ENCODE measurements around the gene L3MBTL2. TPM values are rescaled to one million over a fixed set of nuclear protein-coding genes. Genes with fewer than 3 reads are reported as not detected.

L3MBTL2 gene
- total RNA-seq, 4 donors from 2014 or later, result 6.3 to 20.9 (median 16.8) TPM

- DNase-seq (ENCODE audit: low spot score in 2 of 2), result peak in 1 of 2 donors; percentile 82
- TF ChIP-seq POLR2A (IDR thresholded peaks at IDR 0.05) (no peak), CTCF (IDR thresholded peaks at IDR 0.05) (no peak)
- H3K4me3 ChIP-seq (ENCODE audit: low read depth, poor library complexity, severe bottlenecking), result no peak overlapping the region
- 40 to 41% methylated on average over 15 of the region's 15 CpGs for WGBS, 2 donors
- intact Hi-C loops (cut with DNase I; ENCODE audit: low total_unique reads), result no loop called here
Observed at GRCh38 chr22:41181349-41182241, 23.5 kb upstream of the L3MBTL2 start.

- intact Hi-C loops (cut with DNase I; ENCODE audit: low total_unique reads), result no loop called here
- TF ChIP-seq CTCF (IDR thresholded peaks at IDR 0.05) (no peak), POLR2A (IDR thresholded peaks at IDR 0.05) (no peak)
Observed at GRCh38 chr22:41184679-41185078, 20.4 kb upstream of the L3MBTL2 start.

GRCh38 chr22:41191467-41191866 is 13.6 kb upstream of the L3MBTL2 start:
- TF ChIP-seq CTCF (IDR thresholded peaks at IDR 0.05) (no peak), POLR2A (IDR thresholded peaks at IDR 0.05) (no peak)
- 79 to 85% methylated on average over 2 of the region's 2 CpGs for WGBS, 2 donors
- DNase-seq (ENCODE audit: low spot score in 2 of 2), result peak in 1 of 2 donors; percentile 40
- intact Hi-C loops (cut with DNase I; ENCODE audit: low total_unique reads), result no loop called here
- H3K4me3 ChIP-seq (ENCODE audit: low read depth, poor library complexity, severe bottlenecking), result no peak overlapping the region

More at GRCh38 chr22:41184679-41185078, 20.4 kb upstream of the L3MBTL2 start:
- WGBS, 2 donors, result 55 to 68% methylated on average over 3 of the region's 3 CpGs
- no peak overlapping the region for H3K4me3 ChIP-seq (ENCODE audit: low read depth, poor library complexity, severe bottlenecking)
- no peak for DNase-seq (ENCODE audit: low spot score in 2 of 2)

- TF ChIP-seq POLR2A (IDR thresholded peaks at IDR 0.05) (no peak), CTCF (IDR thresholded peaks at IDR 0.05) (no peak)
- H3K4me3 ChIP-seq (ENCODE audit: low read depth, poor library complexity, severe bottlenecking), result no peak overlapping the region
- no peak for DNase-seq (ENCODE audit: low spot score in 2 of 2)
- WGBS, 2 donors, result 88 to 94% methylated on average over 6 of the region's 6 CpGs
- intact Hi-C loops (cut with DNase I; ENCODE audit: low total_unique reads), result no loop called here
Observed at GRCh38 chr22:41193829-41194228, 11.3 kb upstream of the L3MBTL2 start.

DNA sequence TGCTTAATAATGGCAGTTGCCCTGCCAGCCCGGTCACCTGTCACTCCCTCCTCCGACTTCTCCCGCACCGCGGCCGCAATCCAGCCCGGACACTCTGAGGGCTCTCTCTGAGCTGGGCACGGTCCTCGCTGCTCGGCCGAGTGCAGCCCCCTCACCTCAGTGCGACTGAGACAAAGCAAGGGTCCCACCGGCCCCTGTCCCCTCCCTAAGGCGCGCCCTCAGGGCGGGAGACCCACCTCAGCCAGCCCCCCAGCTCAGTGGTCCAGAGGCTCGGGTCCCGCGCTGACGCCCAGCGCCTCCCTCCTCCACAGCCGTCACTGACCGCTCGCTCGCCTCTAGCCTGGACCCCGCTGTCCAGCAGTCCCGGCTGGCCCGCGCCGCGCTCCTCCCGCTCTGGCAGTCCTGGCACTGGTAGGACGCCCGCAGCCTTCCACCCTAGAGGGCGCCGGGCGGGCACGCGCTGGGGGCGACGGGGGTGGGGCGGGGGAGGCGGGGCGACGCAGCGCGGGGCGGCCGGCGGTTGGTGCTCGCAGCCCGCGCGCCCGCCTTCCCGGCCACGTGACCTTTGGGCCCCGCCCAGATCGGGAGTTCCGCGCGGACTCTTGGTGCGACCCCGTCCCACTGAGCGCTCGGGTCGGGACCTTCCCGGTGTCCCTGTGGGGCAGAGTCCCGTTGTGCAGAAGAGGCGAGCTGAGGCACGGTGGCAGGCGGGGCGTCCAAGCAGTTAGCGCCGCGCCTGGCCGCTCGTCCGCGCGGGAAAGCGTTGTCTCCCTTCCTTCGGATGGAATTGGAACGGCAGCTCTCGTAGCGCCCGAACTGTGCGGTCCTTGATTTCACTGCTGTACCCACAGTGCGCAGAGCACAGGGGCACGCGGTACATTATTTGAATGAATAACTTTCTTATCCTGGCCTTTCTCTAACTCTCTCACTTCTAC is 7.8 kb upstream of the L3MBTL2 start:
- 0% methylated on average over 17 to 39 of the region's 91 CpGs for WGBS, 2 donors
- DNase-seq (ENCODE audit: low spot score in 2 of 2), result peak; percentile 61 to 96
- peak overlapping the region; percentile 53 for H3K4me3 ChIP-seq (ENCODE audit: low read depth, poor library complexity, severe bottlenecking)
- intact Hi-C loops (cut with DNase I; ENCODE audit: low total_unique reads), result no loop called here
- TF ChIP-seq CTCF (IDR thresholded peaks at IDR 0.05) (no peak), POLR2A (IDR thresholded peaks at IDR 0.05) (no peak)
